GM21367 (cell line): ENCODE results near the gene CNTN6.

ENCODE experiments used
- ATAC-seq: cut with Tn5 transposase; IDR thresholded peaks from one replicate; pipeline ENCODE4 v1.9.1; 2021; ENCODE audit not compliant: unreplicated experiment

CNTN6 gene

DNA sequence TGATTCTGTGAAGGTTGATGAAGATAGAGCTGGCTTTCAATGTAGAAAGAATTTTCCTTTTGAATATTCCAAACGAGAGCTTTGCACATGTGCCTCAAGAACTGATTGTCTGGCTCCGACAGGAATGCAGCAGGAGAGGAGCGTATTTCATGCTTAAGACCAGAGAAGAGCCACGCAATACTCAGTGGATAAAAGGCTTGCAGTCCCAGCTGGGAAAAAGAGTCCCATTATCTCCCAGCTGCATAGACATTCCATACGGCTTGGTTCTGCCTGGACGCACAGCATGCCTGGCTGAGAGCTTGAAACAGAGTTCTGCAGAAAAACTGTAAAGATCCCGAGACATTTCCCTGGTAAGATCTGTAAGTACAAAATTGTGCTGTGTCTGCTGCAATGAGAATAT is at the start of gene CNTN6:
Gene CNTN6, plus strand, starts transcription at position 254 of the 400 bp plus-strand sequence. CDS start 54,985 bp downstream, outside the sequence.
- no peak for ATAC-seq

DNA sequence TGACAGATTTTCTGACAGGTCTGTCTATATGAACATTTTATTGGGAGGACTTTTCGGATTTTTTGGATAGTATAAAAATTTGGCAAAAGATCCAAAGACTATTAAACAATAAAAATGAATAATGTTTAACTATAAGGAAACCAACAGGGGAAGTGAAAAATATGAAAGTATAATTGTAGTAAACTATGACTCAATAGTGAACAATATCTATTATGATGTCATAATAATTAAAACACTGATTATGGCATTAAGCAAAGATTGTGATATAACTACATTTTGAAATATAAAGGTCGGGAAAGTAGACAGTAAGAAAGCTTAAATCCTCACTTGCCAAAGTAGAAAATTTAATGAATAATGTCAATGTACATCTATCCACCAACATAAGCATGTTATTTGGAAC is 44.3 kb upstream of the CNTN6 start:
- no peak for ATAC-seq

DNA sequence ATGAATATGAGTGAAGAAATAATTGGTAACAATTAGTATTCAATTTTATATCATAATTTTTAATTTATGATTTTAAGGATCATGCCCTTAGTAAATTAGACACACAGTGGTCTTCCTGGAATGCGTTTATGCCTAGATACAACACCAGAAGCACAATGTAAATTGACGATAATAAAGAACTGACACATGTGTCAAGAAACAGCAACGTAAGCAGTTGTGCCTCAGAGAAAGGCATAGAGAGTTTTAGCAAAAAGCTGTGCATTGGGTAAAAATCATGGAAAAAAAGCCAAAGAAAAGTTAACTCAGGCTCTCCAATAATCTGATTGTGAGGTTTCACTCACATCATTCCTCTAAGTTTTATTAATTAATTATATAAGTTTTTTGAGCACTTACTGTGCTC is 37.0 kb upstream of the CNTN6 start:
- ATAC-seq, result no peak

DNA sequence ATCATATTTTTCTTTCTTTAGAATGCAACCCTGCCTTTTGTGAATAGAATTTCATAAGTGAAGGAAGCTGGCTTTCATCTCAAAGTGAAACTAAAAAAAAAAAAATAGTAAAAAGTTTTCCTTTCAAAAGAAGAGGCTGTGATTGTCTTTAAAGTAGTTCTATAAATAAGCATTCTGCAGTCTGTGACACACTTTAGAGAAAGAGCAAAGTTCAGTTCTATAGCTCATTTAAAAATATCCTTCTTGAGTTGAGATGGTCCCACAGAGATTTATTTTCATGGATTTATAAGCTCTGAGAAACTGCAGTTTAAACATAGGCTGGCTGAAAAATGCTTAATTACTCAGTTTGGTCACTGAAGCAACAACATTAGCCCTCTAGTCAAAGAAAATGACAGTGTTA is 36.1 kb upstream of the CNTN6 start:
- ATAC-seq, result no peak

DNA sequence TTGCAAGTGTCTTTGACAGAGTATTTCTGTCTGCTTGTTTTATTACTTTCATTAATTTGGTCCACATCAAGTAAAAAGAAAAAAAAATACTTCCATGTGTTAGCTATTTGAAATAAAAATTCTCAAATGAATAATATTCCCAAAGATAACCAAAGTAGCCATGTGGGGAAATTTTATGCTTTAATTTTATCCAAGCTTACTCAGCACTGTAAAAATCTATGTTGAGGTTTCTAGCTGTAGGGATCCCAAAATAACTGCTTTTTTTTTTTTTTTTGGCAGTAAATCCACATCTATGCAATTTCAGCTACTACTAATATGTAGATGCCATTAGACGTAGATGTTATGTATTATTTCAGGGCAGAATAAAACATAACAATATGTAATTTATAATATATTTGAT is 35.4 kb upstream of the CNTN6 start:
- no peak for ATAC-seq

DNA sequence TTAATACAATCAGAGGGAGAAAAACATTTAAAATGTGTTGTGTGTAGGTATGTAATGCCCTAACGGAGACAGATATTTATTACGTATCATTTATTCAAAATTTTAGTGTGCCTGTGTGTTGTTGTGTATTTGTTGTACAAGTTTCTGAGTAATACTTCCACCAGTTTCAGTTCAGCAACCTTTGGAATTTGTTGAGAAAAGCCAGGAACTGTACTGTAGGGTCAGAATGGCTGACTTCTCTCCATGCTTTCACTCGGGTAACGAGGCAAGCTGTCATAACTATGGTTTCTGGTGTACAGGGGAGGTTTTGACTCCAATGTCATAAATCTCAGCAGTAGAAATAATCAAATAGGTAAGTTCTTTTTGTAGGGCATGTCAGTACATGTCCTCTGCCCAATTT is 23.8 kb upstream of the CNTN6 start:
- no peak for ATAC-seq

DNA sequence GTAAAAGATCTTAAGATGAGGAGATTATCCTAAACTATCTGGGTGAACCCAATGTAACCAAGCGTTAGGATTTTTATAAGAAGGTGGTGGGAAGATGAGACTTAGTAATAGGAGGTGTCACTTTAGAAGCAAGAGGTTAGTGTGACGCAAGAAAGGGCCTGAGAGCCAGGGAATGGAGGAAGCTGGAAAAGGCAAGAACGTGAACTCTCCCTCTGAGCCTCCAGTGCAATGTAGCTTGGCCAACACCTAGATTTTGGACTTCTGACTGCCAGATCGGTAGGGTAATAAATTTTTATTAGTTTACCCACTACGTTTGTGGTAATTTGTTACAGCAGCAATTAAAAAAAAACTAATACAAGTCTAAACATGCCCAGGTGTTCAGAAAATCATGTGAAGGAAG is 20.8 kb upstream of the CNTN6 start:
- no peak for ATAC-seq

DNA sequence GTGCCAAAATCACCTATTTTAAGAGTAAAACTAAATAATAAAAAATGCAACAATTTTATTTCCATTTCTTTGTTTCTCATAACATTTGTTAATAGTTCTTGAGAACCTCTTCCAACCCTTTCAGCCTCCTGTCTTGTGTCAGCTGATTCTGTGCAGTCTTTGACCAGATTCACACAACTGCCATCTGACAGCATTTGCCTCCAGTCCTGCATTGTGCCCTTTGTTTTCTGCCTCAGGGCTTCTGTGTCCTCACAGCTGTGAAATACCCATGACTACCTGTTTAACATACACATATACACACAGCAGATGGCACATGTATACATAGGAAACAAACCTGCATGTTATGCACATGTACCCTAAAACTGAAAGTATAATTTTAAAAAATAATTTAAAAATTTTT is 13.2 kb upstream of the CNTN6 start:
- no peak for ATAC-seq

DNA sequence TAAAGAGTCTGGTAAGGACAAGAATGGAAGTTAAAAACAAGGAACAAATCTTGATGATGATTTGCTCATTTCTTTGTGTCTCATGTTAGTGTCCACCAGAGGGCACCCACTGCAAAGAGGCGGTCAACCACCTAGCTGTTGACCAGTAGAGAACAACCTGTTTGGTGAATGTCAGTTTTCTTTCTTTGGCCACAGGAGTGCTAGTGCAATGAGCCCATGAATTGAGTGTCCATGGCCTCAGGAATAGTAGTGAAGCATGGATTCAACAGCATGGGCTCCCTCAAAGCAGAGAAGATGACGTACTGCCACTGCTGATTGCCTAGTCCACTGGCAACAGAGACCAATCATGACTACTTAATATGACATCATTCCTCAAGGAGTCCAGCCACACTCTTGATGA is 10.7 kb upstream of the CNTN6 start:
- peak; percentile 71 for ATAC-seq

DNA sequence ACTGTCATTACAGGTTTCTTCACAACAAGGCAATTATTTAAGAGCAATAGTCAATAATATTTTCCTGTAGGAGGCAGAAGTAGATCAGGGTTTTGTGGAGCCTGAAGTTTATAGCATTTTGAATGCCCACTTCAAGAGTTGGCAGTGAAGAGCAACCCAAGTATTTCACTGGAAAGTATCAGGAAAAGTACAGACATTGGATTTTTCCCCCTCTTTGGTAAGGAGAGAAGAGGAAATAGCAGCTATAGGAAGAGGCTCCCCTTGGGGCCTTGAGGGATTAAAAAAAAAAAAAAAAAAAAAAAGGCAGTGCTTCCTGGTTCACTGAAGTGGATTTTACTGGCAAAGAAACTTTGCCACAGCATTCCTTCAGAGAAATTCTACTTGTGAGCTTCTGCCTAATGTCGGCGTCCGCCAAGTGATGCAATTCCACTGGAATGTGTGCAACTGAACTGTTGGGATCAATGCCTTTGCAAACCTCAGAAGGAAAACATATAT is 5.7 kb upstream of the CNTN6 start:
- no peak for ATAC-seq

DNA sequence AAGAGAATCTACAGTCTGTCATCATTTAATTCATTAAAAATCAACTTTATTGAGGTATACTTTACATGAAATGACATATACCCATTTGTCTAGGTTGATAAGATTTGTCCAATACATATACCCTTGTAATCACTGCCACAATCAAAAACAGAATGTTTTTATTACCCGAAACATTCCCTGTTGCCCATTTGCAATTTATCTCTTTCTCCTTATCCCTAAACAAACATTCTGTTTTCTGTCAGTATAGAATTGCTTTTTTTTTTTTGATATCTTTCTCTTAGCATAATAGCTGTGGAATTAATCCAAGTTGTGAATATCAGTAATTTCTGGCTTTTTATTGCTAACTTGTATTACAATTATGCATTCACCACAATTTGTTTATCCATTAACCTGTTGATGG is 4.3 kb upstream of the CNTN6 start:
- no peak for ATAC-seq

DNA sequence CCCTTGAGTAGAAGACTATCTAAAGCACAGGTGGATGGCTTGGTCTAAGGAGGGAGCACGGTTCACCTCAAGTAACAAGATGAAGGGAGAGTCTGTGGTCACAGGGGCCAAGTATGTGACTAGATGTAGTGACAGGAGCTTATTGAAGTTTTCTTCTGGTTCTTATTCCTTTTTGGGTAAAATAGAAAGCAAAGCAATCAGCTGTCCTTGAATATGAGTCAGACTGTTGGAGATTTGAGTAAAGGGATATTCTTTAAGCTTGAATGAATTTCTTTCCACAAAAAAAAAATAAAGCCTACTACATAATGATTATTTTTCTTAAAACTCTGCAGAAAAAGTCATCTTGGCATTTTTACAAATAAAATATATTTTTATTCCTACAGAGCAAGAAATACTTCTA is 1.5 kb upstream of the CNTN6 start:
- no peak for ATAC-seq

DNA sequence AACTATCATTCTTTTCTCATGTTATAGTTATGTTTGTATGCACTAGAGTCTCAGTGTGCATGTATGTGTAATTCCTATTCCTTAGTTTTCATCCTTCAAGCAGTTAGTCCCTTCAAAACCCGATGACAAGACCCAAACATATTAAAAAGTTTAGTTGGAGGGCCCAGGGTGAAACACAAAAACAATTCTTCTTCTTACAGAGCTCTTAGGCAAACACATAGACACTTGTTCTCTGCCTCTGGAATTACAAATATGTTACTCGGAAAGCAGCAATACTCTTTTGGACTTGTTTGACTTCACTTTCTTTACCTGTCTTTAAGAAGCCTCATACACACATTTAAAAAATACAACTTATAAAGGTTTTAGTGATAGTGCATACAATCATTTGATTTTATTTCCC is 763 bp upstream of the CNTN6 start:
- ATAC-seq, result no peak

DNA sequence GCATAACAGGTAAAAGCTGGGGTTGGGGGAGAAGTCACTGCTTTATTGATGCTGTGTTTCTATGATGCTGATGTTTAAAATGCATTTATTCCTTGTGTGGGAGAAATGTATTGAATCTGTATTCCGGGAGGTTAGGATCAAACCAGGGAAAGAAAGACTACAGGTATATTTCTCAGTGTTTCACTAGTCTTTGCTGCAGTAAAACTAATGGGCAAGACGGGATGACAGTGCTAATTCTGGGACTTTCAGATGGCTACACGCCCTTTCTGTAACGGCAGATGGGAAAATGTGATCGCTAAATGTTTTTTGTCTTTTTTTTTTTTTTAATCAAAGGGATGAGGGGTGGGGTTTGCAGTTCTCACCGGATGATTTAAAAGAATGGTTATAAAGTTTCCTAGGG is 393 bp downstream of the CNTN6 start:
- ATAC-seq, result no peak

DNA sequence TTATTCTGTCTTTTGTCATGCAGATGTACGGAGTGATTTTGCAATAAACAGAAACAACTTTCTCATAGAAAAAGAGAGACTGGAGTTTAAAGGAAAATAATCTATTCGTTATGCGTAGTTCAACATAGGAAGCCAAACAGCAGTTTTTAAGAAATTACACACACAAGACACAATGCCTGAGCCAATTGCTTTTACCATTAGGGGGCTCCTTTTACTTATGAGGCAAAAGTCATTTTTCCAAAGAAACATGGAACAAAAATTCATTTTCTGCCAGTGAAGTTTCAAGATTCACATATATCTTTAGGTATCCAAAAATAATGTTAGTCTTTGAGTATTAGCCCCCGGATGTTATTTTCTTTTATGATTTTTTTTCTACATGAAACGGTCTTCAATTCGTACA is 10.7 kb downstream of the CNTN6 start:
- ATAC-seq, result no peak

DNA sequence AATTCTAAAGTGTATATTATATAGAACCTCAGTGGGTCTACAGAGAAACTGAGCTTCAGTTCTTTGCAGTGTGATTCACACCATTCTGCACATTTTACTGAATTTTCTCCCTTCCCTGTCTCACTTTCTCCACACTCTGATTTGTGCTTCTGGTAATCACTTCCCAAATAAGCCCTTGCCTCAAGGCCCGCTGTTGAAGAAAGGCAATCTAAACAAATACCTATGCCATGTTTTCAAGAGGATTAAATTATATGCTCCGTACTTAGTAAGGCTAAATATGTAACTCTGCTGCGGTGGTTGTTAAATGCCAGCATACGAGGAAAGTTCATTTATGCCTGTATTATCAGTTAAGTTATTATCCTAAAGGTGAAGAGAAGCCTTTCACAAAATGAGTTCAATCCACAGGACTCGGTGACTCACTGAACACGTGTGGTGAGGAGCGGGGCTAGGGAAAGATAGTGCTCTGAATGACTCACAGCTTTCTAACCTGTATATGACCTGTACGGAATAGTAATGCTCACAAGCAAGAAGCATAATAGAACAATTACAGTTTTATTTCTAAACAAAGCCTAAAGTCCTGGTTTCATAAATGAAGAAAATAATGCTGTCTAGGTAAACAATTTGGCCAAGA is 25.1 kb downstream of the CNTN6 start:
- ATAC-seq, result no peak

DNA sequence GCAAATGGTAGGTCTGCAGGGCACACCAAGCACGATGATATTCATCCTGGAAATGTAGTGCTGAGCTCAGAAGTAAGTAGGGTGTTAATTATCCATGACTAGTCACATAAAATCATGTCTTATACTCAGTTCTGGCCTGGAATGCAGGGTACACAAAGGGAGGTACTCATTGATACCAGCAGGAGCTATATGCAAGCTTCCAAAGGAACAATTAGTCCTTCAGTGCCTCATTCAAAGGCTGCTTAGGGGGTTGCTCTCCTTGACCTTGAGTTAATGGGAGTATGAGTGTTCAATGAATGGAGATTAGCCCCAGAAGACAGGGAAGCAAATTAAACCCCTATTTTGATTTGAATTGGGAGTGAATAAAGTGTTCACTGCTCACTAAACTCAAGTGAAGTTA is 38.3 kb downstream of the CNTN6 start:
- no peak for ATAC-seq

DNA sequence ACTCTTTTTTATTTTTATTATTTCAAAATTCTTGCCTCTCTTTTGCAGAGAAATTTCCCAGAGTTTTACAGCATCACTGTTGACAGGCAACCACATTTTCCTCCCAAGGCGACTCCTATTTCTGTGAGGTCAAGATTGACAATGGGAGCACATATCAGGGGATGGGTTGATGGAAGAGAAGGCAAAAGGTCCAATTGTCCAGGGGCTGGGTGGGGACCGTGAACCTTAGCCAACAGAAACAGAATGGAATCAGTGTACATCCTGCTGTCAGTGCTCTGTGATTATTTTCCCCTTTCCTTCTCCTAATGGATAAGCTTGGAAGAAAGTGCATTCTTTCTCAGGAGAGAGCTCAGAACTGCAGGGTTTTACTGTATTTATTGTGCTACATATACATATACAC is 42.4 kb downstream of the CNTN6 start:
- ATAC-seq, result no peak

DNA sequence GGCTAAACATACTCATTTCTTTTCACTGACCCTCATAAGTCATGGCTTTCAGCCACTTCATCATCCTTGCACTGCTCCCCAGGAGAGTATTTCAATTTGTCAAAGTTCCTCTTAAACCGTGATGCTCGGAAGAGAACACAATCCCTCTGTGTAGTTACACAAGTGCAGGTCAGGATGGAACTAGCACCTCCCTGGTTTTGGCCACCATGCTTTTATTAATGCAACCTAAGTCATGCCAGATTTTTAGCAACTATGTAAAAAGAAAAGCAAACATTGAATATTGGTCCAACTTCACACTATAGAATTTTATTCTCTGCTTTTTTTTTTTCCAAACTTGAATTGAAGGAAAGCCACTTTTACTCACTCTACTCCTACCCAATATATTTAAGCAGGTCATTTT is 45.2 kb downstream of the CNTN6 start:
- no peak for ATAC-seq

DNA sequence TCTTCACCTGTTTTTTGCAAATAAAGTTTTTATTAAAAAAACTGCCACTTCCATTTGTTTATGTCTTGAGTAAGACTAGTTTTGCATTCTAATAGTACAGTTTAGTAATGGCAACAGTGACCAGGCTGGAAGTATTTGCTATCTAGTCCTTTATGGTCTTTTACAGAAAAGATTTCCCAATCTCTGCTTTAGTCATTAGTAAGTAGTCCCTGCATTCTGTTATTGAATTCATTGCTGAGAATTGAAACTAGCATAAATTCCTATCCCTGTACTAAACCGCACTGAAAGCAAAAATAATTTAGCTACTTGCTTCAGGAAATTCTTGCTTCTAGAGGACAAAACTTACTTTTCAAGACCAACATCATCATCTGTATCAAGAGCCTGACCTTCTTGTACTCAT is 46.2 kb downstream of the CNTN6 start:
- ATAC-seq, result no peak

DNA sequence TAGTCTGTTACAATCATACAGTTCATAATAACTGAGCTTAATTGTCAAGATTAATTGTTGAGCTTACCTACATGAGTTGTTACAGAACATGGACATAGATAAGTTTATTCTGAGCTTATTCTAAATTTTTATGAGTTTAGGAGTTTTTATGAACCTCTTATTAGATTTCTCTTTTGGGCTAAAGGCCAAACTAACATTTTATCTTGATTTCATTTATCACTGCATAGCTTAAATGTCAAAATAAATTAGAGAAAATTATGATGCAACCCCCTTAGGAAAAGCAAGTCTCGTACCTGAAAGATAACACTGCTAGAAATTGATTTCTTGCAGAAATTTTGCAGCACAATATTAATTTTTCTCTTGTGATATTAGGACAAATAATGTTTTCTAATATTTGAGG is 54.5 kb downstream of the CNTN6 start:
- ATAC-seq, result no peak

DNA sequence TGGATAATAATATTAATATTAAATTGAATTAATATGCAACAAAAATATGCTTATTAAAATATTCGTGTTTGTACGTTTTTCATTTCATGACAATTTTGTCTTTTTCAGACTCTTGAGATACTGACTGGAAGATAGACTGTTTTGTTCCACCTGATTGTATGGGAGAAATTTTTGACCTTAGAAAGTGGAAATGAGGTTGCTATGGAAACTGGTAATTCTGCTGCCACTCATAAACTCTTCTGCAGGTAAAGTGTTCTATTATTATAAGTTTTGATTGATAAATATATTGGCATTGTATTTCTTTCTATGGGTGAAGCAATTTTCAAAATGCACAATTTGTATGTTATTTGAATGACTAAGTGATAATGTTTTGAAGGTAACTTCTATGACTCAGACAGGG is 55.0 kb downstream of the CNTN6 start:
- ATAC-seq, result no peak

DNA sequence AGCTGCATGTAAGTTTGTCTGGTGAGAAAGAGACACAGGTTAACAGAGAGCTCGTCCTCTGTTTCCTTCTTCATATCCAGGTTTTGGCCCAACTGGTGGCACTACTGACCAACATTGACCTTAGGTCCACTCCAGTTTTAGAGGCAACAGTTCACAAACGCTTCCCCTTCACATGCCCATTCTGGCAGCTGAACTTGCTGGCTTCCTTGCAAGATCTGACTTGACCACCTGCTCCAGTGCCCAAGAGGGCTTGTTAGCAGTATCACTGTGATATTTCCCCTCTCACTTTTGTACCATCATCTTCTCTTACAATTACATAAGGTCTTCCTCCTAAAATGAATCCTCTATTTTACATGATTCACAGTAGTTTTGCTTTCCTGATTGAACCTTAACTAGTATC is 71.3 kb downstream of the CNTN6 start:
- no peak for ATAC-seq

DNA sequence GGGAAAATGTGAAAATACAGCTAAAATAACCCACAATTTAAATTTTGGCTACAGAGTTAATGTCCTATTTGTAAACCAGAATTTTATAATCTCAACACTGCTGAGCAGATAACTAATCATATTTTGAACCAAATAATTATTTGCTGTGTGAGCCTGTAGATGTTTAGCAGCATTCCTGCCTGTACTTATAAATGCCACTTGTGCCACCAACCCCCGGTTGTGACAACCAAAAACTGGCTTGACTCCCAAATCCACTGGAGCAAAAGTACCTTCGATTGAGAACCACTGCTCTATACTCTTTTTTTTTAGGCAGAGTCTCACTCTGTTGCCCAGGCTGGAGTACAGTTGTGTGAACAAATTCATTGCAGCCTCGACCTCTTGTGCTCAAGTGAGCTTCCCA is 78.5 kb downstream of the CNTN6 start:
- ATAC-seq, result no peak
